Activated naive CD4-positive, alpha-beta T cell treated with anti-CD3 and anti-CD28 coated beads for 36 hours (primary cell): ENCODE measurements around the gene OBSCN. TPM values are rescaled to one million over a fixed set of nuclear protein-coding genes. Genes with fewer than 3 reads are reported as not detected.

ENCODE experiments used
- CTCF ChIA-PET: fragments of 350-600 bp; sonication (Branson Sonifier 250); formaldehyde crosslinking; loops from one replicate; lab custom pipeline; 2021; ENCODE audit warnings: antibody characterized with exemption; lab: Charles Lee
- DNase-seq: peaks from one replicate; pipeline ENCODE4 v3.0.0-alpha.2; 2020
- H3K27ac Mint-ChIP-seq: one replicate; pipeline ENCODE4 v1.8.0; 2021; ENCODE audit warnings: mild to moderate bottlenecking, mixed read lengths
- H3K27me3 Mint-ChIP-seq: one replicate; pipeline ENCODE4 v1.8.0; 2021; ENCODE audit warnings: low read depth, mixed read lengths
- H3K36me3 Mint-ChIP-seq: one replicate; pipeline ENCODE4 v1.8.0; 2021; ENCODE audit warnings: low read depth, mixed read lengths
- H3K4me1 Mint-ChIP-seq: one replicate; pipeline ENCODE4 v1.8.0; 2021; ENCODE audit warnings: low read depth, mixed read lengths
- H3K4me3 Mint-ChIP-seq: one replicate; pipeline ENCODE4 v1.8.0; 2021; ENCODE audit warnings: mild to moderate bottlenecking, moderate library complexity, mixed read lengths
- H3K9me3 Mint-ChIP-seq: one replicate; pipeline ENCODE4 v1.8.0; 2021; ENCODE audit warnings: mixed read lengths
- intact Hi-C: fragments of 100-400 bp; cut with micrococcal nuclease; formaldehyde crosslinking; loops from one replicate; pipeline ENCODE4 v1.15.1; 2023
- total RNA-seq, 2 experiments: library from RNA; stranded (reverse); gene quantifications; one replicate each; pipeline ENCODE4 v1.2.3, GENCODE V29; 2021

The OBSCN gene
- total RNA-seq, 2 experiments from 2014 or later = 11.5 to 13.5 TPM

GRCh38 chr1:228303596-228303995 is 95.8 kb downstream of the OBSCN start:
- H3K36me3 Mint-ChIP-seq = peaks cover 47% of the 10 kb centered on the region
- intact Hi-C loops = no loop called here
- no peak overlapping the region for H3K27ac Mint-ChIP-seq
- peaks cover 27% of the 10 kb centered on the region for H3K9me3 Mint-ChIP-seq
- no peaks in the 10 kb centered on the region for H3K27me3 Mint-ChIP-seq
- CTCF ChIA-PET = no interaction called here
- no peak for DNase-seq
- H3K4me3 Mint-ChIP-seq = no peak overlapping the region
- no peaks in the 10 kb centered on the region for H3K4me1 Mint-ChIP-seq

- no peak overlapping the region for H3K4me3 Mint-ChIP-seq
- CTCF ChIA-PET = no interaction called here
- intact Hi-C loops = no loop called here
- peaks cover 27% of the 10 kb centered on the region for H3K9me3 Mint-ChIP-seq
- H3K36me3 Mint-ChIP-seq = peaks cover 42% of the 10 kb centered on the region
- no peak for DNase-seq
- no peaks in the 10 kb centered on the region for H3K27me3 Mint-ChIP-seq
- H3K27ac Mint-ChIP-seq = no peak overlapping the region
- no peaks in the 10 kb centered on the region for H3K4me1 Mint-ChIP-seq
Observed at GRCh38 chr1:228304225-228304624, 96.4 kb downstream of the OBSCN start.

GRCh38 chr1:228304766-228305395 is 97.0 kb downstream of the OBSCN start:
- intact Hi-C loops = no loop called here
- Mint-ChIP-seq H3K27ac (no peak overlapping the region), H3K27me3 (no peaks in the 10 kb centered on the region), H3K4me3 (no peak overlapping the region), H3K4me1 (no peaks in the 10 kb centered on the region), H3K36me3 (peaks cover 39% of the 10 kb centered on the region), H3K9me3 (peaks cover 27% of the 10 kb centered on the region)
- CTCF ChIA-PET = no interaction called here
- no peak for DNase-seq

GRCh38 chr1:228305721-228306152 is 97.9 kb downstream of the OBSCN start:
- no peaks in the 10 kb centered on the region for H3K27me3 Mint-ChIP-seq
- H3K27ac Mint-ChIP-seq = no peak overlapping the region
- no peak for DNase-seq
- no peaks in the 10 kb centered on the region for H3K4me1 Mint-ChIP-seq
- CTCF ChIA-PET = no interaction called here
- H3K9me3 Mint-ChIP-seq = peaks cover 25% of the 10 kb centered on the region
- intact Hi-C loops = no loop called here
- no peak overlapping the region for H3K4me3 Mint-ChIP-seq
- peaks cover 35% of the 10 kb centered on the region for H3K36me3 Mint-ChIP-seq

GRCh38 chr1:228306275-228307217 is 98.7 kb downstream of the OBSCN start:
- peaks cover 22% of the 10 kb centered on the region for H3K9me3 Mint-ChIP-seq
- no peak for DNase-seq
- no peak overlapping the region for H3K4me3 Mint-ChIP-seq
- H3K4me1 Mint-ChIP-seq = no peaks in the 10 kb centered on the region
- H3K36me3 Mint-ChIP-seq = peaks cover 29% of the 10 kb centered on the region
- CTCF ChIA-PET = no interaction called here
- H3K27ac Mint-ChIP-seq = no peak overlapping the region
- intact Hi-C loops = no loop called here
- no peaks in the 10 kb centered on the region for H3K27me3 Mint-ChIP-seq

- intact Hi-C loops = no loop called here
- CTCF ChIA-PET = interaction anchor here (0.7 kb wide), 1 partner anchor 29 kb away, joined by 3 read pairs; no protein-coding TSS in a partner anchor
- DNase-seq = no peak
- Mint-ChIP-seq H3K4me3 (no peak overlapping the region), H3K27me3 (no peaks in the 10 kb centered on the region), H3K9me3 (peaks cover 13% of the 10 kb centered on the region), H3K27ac (no peak overlapping the region), H3K4me1 (no peaks in the 10 kb centered on the region), H3K36me3 (peaks cover 20% of the 10 kb centered on the region)
Observed at GRCh38 chr1:228307218-228308023, 99.6 kb downstream of the OBSCN start.

- H3K9me3 Mint-ChIP-seq = peaks cover 6% of the 10 kb centered on the region
- CTCF ChIA-PET = interaction anchor here (0.7 kb wide), 1 partner anchor 29 kb away, joined by 3 read pairs; no protein-coding TSS in a partner anchor
- H3K4me3 Mint-ChIP-seq = no peak overlapping the region
- DNase-seq = no peak
- H3K27me3 Mint-ChIP-seq = no peaks in the 10 kb centered on the region
- no peak overlapping the region for H3K27ac Mint-ChIP-seq
- H3K4me1 Mint-ChIP-seq = no peaks in the 10 kb centered on the region
- intact Hi-C loops = no loop called here
- peaks cover 18% of the 10 kb centered on the region for H3K36me3 Mint-ChIP-seq
Observed at GRCh38 chr1:228308085-228308601, 100.3 kb downstream of the OBSCN start.

- Mint-ChIP-seq H3K27me3 (no peaks in the 10 kb centered on the region), H3K36me3 (peaks cover 13% of the 10 kb centered on the region), H3K27ac (no peak overlapping the region), H3K4me1 (no peaks in the 10 kb centered on the region), H3K4me3 (no peak overlapping the region), H3K9me3 (peaks cover 2% of the 10 kb centered on the region)
- CTCF ChIA-PET = interaction anchor here (0.7 kb wide), 1 partner anchor 30 kb away, joined by 3 read pairs; no protein-coding TSS in a partner anchor
- intact Hi-C loops = no loop called here
- no peak for DNase-seq
Observed at GRCh38 chr1:228308628-228309325, 100.9 kb downstream of the OBSCN start.

- Mint-ChIP-seq H3K4me1 (no peaks in the 10 kb centered on the region), H3K36me3 (peaks cover 10% of the 10 kb centered on the region), H3K4me3 (no peak overlapping the region), H3K27me3 (no peaks in the 10 kb centered on the region), H3K27ac (no peak overlapping the region), H3K9me3 (no peaks in the 10 kb centered on the region)
- CTCF ChIA-PET = no interaction called here
- intact Hi-C loops = no loop called here
- DNase-seq = no peak
Observed at GRCh38 chr1:228309326-228310067, 101.7 kb downstream of the OBSCN start.

- intact Hi-C loops = no loop called here
- no peak overlapping the region for H3K4me3 Mint-ChIP-seq
- no peaks in the 10 kb centered on the region for H3K27me3 Mint-ChIP-seq
- H3K9me3 Mint-ChIP-seq = no peaks in the 10 kb centered on the region
- H3K27ac Mint-ChIP-seq = no peak overlapping the region
- H3K4me1 Mint-ChIP-seq = no peaks in the 10 kb centered on the region
- H3K36me3 Mint-ChIP-seq = peaks cover 8% of the 10 kb centered on the region
- DNase-seq = no peak
- CTCF ChIA-PET = no interaction called here
Observed at GRCh38 chr1:228310162-228310792, 102.4 kb downstream of the OBSCN start.

- H3K4me3 Mint-ChIP-seq = no peak overlapping the region
- peaks cover 8% of the 10 kb centered on the region for H3K36me3 Mint-ChIP-seq
- no peaks in the 10 kb centered on the region for H3K27me3 Mint-ChIP-seq
- CTCF ChIA-PET = no interaction called here
- H3K9me3 Mint-ChIP-seq = no peaks in the 10 kb centered on the region
- H3K4me1 Mint-ChIP-seq = no peaks in the 10 kb centered on the region
- no peak overlapping the region for H3K27ac Mint-ChIP-seq
- intact Hi-C loops = no loop called here
- DNase-seq = no peak
Observed at GRCh38 chr1:228311091-228311490, 103.2 kb downstream of the OBSCN start.
